Upper lobe of right lung (tissue), 1 donor: Measurements from ENCODE around the gene MRPS35. TPM values are rescaled to one million over a fixed set of nuclear protein-coding genes. Genes with fewer than 3 reads are reported as not detected.
A peak's percentile ranks its signal among the peaks of the same experiment; 100 is the strongest.

ENCODE experiments used
- ATAC-seq: fragments of 200-7000 bp; cut with Tn5 transposase; one replicate; pipeline ENCODE4 v1.9.1; 2020; ENCODE audit warnings: mild to moderate bottlenecking, moderate library complexity
- DNase-seq: peaks from one replicate; pipeline ENCODE4 v3.0.0-alpha.2; 2020
- H3K27ac ChIP-seq: fragments of 200-600 bp; one replicate; pipeline ENCODE4 v1.8.0; 2022
- H3K27me3 ChIP-seq: fragments of 200-600 bp; one replicate; pipeline ENCODE4 v1.8.0; 2022; ENCODE audit warnings: mild to moderate bottlenecking
- H3K36me3 ChIP-seq: fragments of 200-600 bp; one replicate; pipeline ENCODE4 v1.8.0; 2022
- H3K4me1 ChIP-seq: fragments of 200-600 bp; one replicate; pipeline ENCODE4 v1.8.0; 2022
- H3K4me3 ChIP-seq: fragments of 200-600 bp; one replicate; pipeline ENCODE4 v1.8.0; 2022; ENCODE audit warnings: mild to moderate bottlenecking
- H3K9me3 ChIP-seq: fragments of 200-600 bp; one replicate; pipeline ENCODE4 v1.8.0; 2022
- intact Hi-C: fragments of 100-400 bp; cut with DNase I; formaldehyde crosslinking; loops from one replicate; pipeline ENCODE4 v1.11.0; 2022
- total RNA-seq: library from RNA; stranded (reverse); fragmentation: NEBNext Ultra II Directional; extraction: Animal tissue kit (Norgen Biotek cat#: 25700); gene quantifications from one replicate; pipeline ENCODE4 v1.2.1, GENCODE V29; 2021
- TF ChIP-seq, protein P1 (sequence below): fragments of 200-600 bp; IDR thresholded peaks from one replicate; pipeline ENCODE4 v1.8.0; 2022; ENCODE audit warnings: antibody characterized with exemption
- donor health status: DM: no; HTN: yes; CAD: no; lungs with severe emphysema.

MRPS35 gene
- total RNA-seq, 1 donor from 2014 or later: 31.3 TPM

GRCh38 chr12:27781680-27782079, 71.0 kb downstream of the MRPS35 start:
- intact Hi-C loops: no loop called here
- TF ChIP-seq, protein P1, sequence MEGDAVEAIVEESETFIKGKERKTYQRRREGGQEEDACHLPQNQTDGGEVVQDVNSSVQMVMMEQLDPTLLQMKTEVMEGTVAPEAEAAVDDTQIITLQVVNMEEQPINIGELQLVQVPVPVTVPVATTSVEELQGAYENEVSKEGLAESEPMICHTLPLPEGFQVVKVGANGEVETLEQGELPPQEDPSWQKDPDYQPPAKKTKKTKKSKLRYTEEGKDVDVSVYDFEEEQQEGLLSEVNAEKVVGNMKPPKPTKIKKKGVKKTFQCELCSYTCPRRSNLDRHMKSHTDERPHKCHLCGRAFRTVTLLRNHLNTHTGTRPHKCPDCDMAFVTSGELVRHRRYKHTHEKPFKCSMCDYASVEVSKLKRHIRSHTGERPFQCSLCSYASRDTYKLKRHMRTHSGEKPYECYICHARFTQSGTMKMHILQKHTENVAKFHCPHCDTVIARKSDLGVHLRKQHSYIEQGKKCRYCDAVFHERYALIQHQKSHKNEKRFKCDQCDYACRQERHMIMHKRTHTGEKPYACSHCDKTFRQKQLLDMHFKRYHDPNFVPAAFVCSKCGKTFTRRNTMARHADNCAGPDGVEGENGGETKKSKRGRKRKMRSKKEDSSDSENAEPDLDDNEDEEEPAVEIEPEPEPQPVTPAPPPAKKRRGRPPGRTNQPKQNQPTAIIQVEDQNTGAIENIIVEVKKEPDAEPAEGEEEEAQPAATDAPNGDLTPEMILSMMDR: no peak
- Histone ChIP-seq H3K36me3 (no peaks in the 10 kb centered on the region), H3K27ac (no peak overlapping the region), H3K9me3 (no peaks in the 10 kb centered on the region), H3K27me3 (no peaks in the 10 kb centered on the region), H3K4me1 (peaks cover 20% of the 10 kb centered on the region), H3K4me3 (peak overlapping the region; percentile 90)
- DNase-seq: no peak
- no peak for ATAC-seq

GRCh38 chr12:27782481-27782880, 71.8 kb downstream of the MRPS35 start:
- intact Hi-C loops: no loop called here

GRCh38 chr12:27785882-27786570, 75.4 kb downstream of the MRPS35 start:
- intact Hi-C loops: no loop called here
- Histone ChIP-seq H3K4me1 (peaks cover 16% of the 10 kb centered on the region), H3K27me3 (no peaks in the 10 kb centered on the region), H3K36me3 (no peaks in the 10 kb centered on the region), H3K9me3 (no peaks in the 10 kb centered on the region), H3K27ac (no peak overlapping the region), H3K4me3 (no peak overlapping the region)
- TF ChIP-seq, protein P1: no peak
- DNase-seq (no peak), ATAC-seq (no peak)

More at GRCh38 chr12:27782481-27782880, 71.8 kb downstream of the MRPS35 start:
- Histone ChIP-seq H3K36me3 (no peaks in the 10 kb centered on the region), H3K9me3 (no peaks in the 10 kb centered on the region), H3K27ac (no peak overlapping the region), H3K27me3 (no peaks in the 10 kb centered on the region), H3K4me3 (peak overlapping the region; percentile 15), H3K4me1 (peaks cover 20% of the 10 kb centered on the region)
- ATAC-seq (no peak), DNase-seq (no peak)
- TF ChIP-seq, protein P1: no peak

GRCh38 chr12:27787559-27787958, 76.9 kb downstream of the MRPS35 start:
- intact Hi-C loops: no loop called here
- no peak for DNase-seq
- peaks cover 11% of the 10 kb centered on the region for H3K36me3 ChIP-seq
- TF ChIP-seq, protein P1: no peak
- H3K27me3 ChIP-seq: no peaks in the 10 kb centered on the region
- peaks cover 7% of the 10 kb centered on the region for H3K4me1 ChIP-seq
- H3K27ac ChIP-seq: no peak overlapping the region
- H3K4me3 ChIP-seq: no peak overlapping the region
- no peaks in the 10 kb centered on the region for H3K9me3 ChIP-seq
- ATAC-seq: no peak

- no peaks in the 10 kb centered on the region for H3K9me3 ChIP-seq
- H3K27ac ChIP-seq: no peak overlapping the region
- no peak for DNase-seq
- intact Hi-C loops: no loop called here
- no peak overlapping the region for H3K4me3 ChIP-seq
- peaks cover 34% of the 10 kb centered on the region for H3K36me3 ChIP-seq
- ATAC-seq: no peak
- TF ChIP-seq, protein P1: no peak
- H3K27me3 ChIP-seq: no peaks in the 10 kb centered on the region
- H3K4me1 ChIP-seq: no peaks in the 10 kb centered on the region
Measured at GRCh38 chr12:27790179-27790578, 79.5 kb downstream of the MRPS35 start.
